Nephron progenitor cell (in vitro differentiated cells): ENCODE measurements around the gene MLLT3.

Source experiments
- DNase-seq: peaks from one replicate; pipeline ENCODE4 v3.0.0; 2021
- H3K27ac Mint-ChIP-seq: 2 replicates; pipeline ENCODE4 v1.8.0; 2021; ENCODE audit warnings: mild to moderate bottlenecking, moderate library complexity, mixed read lengths
- H3K27me3 Mint-ChIP-seq: 2 replicates; pipeline ENCODE4 v1.8.0; 2021; ENCODE audit warnings: mild to moderate bottlenecking, low read depth, mixed read lengths; ENCODE audit not compliant: poor library complexity
- H3K36me3 Mint-ChIP-seq: 2 replicates; pipeline ENCODE4 v1.8.0; 2021; ENCODE audit warnings: low read depth, mixed read lengths
- H3K4me1 Mint-ChIP-seq: 2 replicates; pipeline ENCODE4 v1.8.0; 2021; ENCODE audit warnings: mixed read lengths
- H3K4me3 Mint-ChIP-seq: 2 replicates; pipeline ENCODE4 v1.8.0; 2021; ENCODE audit warnings: mild to moderate bottlenecking, moderate library complexity, mixed read lengths
- H3K9me3 Mint-ChIP-seq: 2 replicates; pipeline ENCODE4 v1.8.0; 2021; ENCODE audit warnings: mild to moderate bottlenecking, moderate library complexity, mixed read lengths
- CTCF ChIP-seq: fragments of 200-600 bp; sonication (generic); IDR thresholded peaks from 2 replicates; pipeline ENCODE4 v1.5.0; 2021; ENCODE audit warnings: antibody characterized with exemption

The MLLT3 gene

GRCh38 chr9:20564650-20565049 is 57.6 kb downstream of the MLLT3 start:
- Mint-ChIP-seq H3K36me3 (peaks cover 7% of the 10 kb centered on the region), H3K9me3 (no peaks in the 10 kb centered on the region), H3K27me3 (no peaks in the 10 kb centered on the region), H3K27ac (peak overlapping the region; percentile 44), H3K4me1 (peaks cover 79% of the 10 kb centered on the region), H3K4me3 (no peak overlapping the region)
- DNase-seq, result no peak
- TF ChIP-seq CTCF, result no peak

GRCh38 chr9:20563917-20564316 is 58.4 kb downstream of the MLLT3 start:
- TF ChIP-seq CTCF, result no peak
- no peak for DNase-seq
- Mint-ChIP-seq H3K4me3 (no peak overlapping the region), H3K9me3 (no peaks in the 10 kb centered on the region), H3K27ac (peak overlapping the region; percentile 65), H3K36me3 (peaks cover 7% of the 10 kb centered on the region), H3K4me1 (peaks cover 80% of the 10 kb centered on the region), H3K27me3 (no peaks in the 10 kb centered on the region)

GRCh38 chr9:20562051-20562450 is 60.2 kb downstream of the MLLT3 start:
- no peak for DNase-seq
- no peak for TF ChIP-seq CTCF
- no peaks in the 10 kb centered on the region for H3K9me3 Mint-ChIP-seq

GRCh38 chr9:20561531-20561930 is 60.8 kb downstream of the MLLT3 start:
- Mint-ChIP-seq H3K4me1 (peaks cover 88% of the 10 kb centered on the region), H3K4me3 (no peak overlapping the region), H3K9me3 (no peaks in the 10 kb centered on the region), H3K27ac (no peak overlapping the region), H3K36me3 (no peaks in the 10 kb centered on the region), H3K27me3 (no peaks in the 10 kb centered on the region)
- no peak for DNase-seq
- no peak for TF ChIP-seq CTCF

More at GRCh38 chr9:20562051-20562450, 60.2 kb downstream of the MLLT3 start:
- Mint-ChIP-seq H3K4me3 (no peak overlapping the region), H3K27me3 (no peaks in the 10 kb centered on the region), H3K36me3 (no peaks in the 10 kb centered on the region), H3K4me1 (peaks cover 87% of the 10 kb centered on the region), H3K27ac (peak overlapping the region; percentile 49)

- Mint-ChIP-seq H3K9me3 (no peaks in the 10 kb centered on the region), H3K4me1 (peaks cover 88% of the 10 kb centered on the region), H3K4me3 (no peak overlapping the region), H3K27me3 (no peaks in the 10 kb centered on the region), H3K36me3 (no peaks in the 10 kb centered on the region), H3K27ac (peak overlapping the region; percentile 86)
- DNase-seq, result no peak
- no peak for TF ChIP-seq CTCF
Observed at GRCh38 chr9:20559231-20559890, 62.9 kb downstream of the MLLT3 start.

GRCh38 chr9:20558566-20559016 is 63.7 kb downstream of the MLLT3 start:
- peaks cover 88% of the 10 kb centered on the region for H3K4me1 Mint-ChIP-seq

More at GRCh38 chr9:20558566-20559016, 63.7 kb downstream of the MLLT3 start:
- DNase-seq, result no peak
- no peak for TF ChIP-seq CTCF
- peak overlapping the region; percentile 82 for H3K27ac Mint-ChIP-seq
- no peaks in the 10 kb centered on the region for H3K36me3 Mint-ChIP-seq
- H3K9me3 Mint-ChIP-seq, result no peaks in the 10 kb centered on the region
- H3K4me3 Mint-ChIP-seq, result no peak overlapping the region
- H3K27me3 Mint-ChIP-seq, result no peaks in the 10 kb centered on the region
